Activated naive CD4-positive, alpha-beta T cell treated with anti-CD3 and anti-CD28 coated beads, Interleukin-2, amount 50 U/mL, for 24 hours (primary cell): ENCODE results near the gene ADCK2.
"Not testable (repeated sequence)": the region's sequence is repeated elsewhere in the genome, so short reads cannot be mapped to it uniquely, and the experiment has no call there.

ENCODE experiments used
- H3K27ac Mint-ChIP-seq: one replicate; pipeline ENCODE4 v1.8.0; 2021; ENCODE audit warnings: mild to moderate bottlenecking, mixed read lengths
- H3K27me3 Mint-ChIP-seq: one replicate; pipeline ENCODE4 v1.8.0; 2021; ENCODE audit warnings: mixed read lengths
- H3K36me3 Mint-ChIP-seq: one replicate; pipeline ENCODE4 v1.8.0; 2021; ENCODE audit warnings: mixed read lengths
- H3K4me1 Mint-ChIP-seq: one replicate; pipeline ENCODE4 v1.8.0; 2021; ENCODE audit warnings: mixed read lengths
- H3K4me3 Mint-ChIP-seq: one replicate; pipeline ENCODE4 v1.8.0; 2021; ENCODE audit warnings: mild to moderate bottlenecking, mixed read lengths
- H3K9me3 Mint-ChIP-seq: one replicate; pipeline ENCODE4 v1.8.0; 2021; ENCODE audit warnings: mixed read lengths

Gene ADCK2

GRCh38 chr7:140672382-140673062, at the start of gene ADCK2:
Gene ADCK2, plus strand, starts transcription at chr7:140672945. Its CDS starts 386 bp downstream, at chr7:140673331.
- peak within 1 kb of the TSS; percentile 86 for H3K4me3 Mint-ChIP-seq
- H3K27me3 Mint-ChIP-seq: no peaks in the 10 kb centered on the region
- H3K4me1 Mint-ChIP-seq: peaks cover 38% of the 10 kb centered on the region
- peaks cover 2% of the 10 kb centered on the region for H3K36me3 Mint-ChIP-seq
- H3K9me3 Mint-ChIP-seq: no peaks in the 10 kb centered on the region
- peak within 1 kb of the TSS; percentile 83 for H3K27ac Mint-ChIP-seq

DNA sequence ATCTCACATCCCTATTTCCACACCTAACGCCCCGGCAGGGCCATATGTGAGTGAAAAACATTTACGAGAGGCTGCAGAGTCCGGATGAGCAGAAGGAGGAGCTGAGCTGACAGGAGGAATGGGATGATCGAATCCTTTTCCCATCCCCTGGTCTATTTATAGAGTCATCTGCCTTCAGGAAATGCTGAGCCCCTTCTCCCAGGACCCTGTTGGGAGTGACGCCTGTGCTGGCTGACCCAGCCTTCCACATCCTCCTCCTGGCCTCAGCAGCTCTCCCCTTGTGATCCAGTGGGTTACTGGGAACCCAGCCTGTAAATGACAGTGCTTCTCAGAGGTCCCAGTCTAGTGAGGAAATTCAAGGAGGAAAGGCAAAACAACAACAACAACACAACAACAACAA, 48.8 kb upstream of the ADCK2 start:
- Mint-ChIP-seq H3K27me3 (no peaks in the 10 kb centered on the region), H3K4me3 (no peak overlapping the region), H3K4me1 (no peaks in the 10 kb centered on the region), H3K27ac (no peak overlapping the region), H3K36me3 (no peaks in the 10 kb centered on the region), H3K9me3 (no peaks in the 10 kb centered on the region)

DNA sequence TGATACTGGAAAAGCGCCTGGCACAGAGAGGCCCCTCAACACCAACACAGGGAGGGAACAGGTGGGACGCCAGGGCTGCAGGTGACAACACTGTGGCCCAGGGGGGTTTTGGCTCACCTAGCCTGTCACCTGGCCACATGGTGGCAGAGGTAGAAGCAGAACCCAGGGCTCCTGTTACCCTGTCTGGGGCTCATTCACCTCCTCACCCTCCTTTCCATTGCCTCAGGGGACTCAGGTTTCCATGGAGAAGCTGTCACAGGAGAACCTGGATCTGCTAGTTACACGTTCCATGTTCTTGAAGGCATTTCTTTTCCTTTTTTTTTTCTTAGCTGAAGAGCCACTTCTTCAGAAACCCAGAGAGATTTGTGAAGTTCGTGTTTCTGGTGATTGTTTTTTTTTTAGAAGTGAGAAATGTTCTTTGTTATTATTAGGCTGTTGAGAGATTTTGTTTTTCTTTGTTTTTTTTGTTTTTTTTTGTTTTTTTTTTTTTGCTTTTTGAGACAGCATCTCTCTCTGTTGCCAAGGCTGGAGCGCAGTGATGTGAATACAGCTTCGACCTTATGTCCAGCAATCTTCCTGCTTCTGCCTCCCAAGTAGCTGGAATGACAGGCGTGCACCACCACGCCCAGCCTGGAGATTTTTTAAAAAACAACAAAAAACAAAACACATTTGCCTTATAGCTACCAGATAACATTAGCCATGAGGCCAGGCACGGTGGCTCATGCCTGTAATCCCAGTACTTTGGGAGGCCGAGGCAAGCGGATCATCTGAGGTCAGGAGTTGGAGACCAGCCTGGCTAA, 48.2 kb upstream of the ADCK2 start:
- Mint-ChIP-seq H3K27me3 (no peaks in the 10 kb centered on the region), H3K27ac (no peak overlapping the region), H3K4me1 (no peaks in the 10 kb centered on the region), H3K9me3 (no peaks in the 10 kb centered on the region), H3K36me3 (no peaks in the 10 kb centered on the region), H3K4me3 (no peak overlapping the region)

DNA sequence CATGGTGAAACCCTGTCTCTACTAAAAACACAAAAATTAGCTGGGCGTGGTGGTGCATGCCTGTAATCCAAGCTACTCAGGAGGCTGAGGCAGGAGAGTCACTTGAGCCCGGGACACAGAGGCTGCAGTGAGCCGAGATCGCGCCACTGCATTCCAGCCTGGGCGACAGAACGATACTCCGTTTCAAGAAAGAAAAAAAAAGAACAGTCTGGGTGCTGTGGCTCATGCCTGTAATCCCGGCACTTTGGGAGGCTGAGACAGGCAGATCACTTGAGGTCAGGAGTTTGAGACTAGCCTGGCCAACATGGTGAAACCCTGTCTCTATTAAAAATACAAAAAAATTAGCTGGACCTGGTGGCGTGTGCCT, 47.6 kb upstream of the ADCK2 start:
- not testable (repeated sequence) for H3K4me3 Mint-ChIP-seq, H3K27ac Mint-ChIP-seq, H3K9me3 Mint-ChIP-seq, H3K27me3 Mint-ChIP-seq, H3K36me3 Mint-ChIP-seq, H3K4me1 Mint-ChIP-seq

GRCh38 chr7:140625908-140626868, 46.6 kb upstream of the ADCK2 start:
- H3K36me3 Mint-ChIP-seq: no peaks in the 10 kb centered on the region
- no peaks in the 10 kb centered on the region for H3K27me3 Mint-ChIP-seq
- H3K4me1 Mint-ChIP-seq: no peaks in the 10 kb centered on the region

GRCh38 chr7:140631021-140631420, 41.7 kb upstream of the ADCK2 start:
- Mint-ChIP-seq H3K27me3 (peaks cover 7% of the 10 kb centered on the region), H3K4me1 (no peaks in the 10 kb centered on the region), H3K27ac (no peak overlapping the region), H3K9me3 (no peaks in the 10 kb centered on the region), H3K4me3 (no peak overlapping the region), H3K36me3 (no peaks in the 10 kb centered on the region)

More at GRCh38 chr7:140625908-140626868, 46.6 kb upstream of the ADCK2 start:
- H3K27ac Mint-ChIP-seq: no peak overlapping the region
- no peak overlapping the region for H3K4me3 Mint-ChIP-seq
- no peaks in the 10 kb centered on the region for H3K9me3 Mint-ChIP-seq

DNA sequence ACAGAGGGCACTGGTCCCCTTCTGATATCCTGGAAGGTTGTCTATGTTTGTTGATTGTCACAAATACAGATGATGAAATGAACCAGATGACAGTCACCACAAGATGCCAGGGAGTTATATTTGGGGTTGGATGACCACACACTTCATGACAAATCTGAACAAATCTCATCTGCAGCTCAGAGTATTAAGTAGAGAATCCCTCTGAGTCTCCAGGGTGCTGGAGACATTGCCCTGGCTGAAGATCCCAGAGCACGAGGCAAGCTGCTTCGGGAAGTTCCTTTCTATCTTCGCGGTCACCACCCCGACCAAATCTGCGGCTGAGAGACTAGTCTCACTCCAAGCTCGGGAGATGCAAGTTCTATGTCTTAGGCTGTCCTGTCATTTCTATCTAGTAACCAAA, 41.1 kb upstream of the ADCK2 start:
- no peak overlapping the region for H3K27ac Mint-ChIP-seq
- no peaks in the 10 kb centered on the region for H3K9me3 Mint-ChIP-seq
- H3K4me1 Mint-ChIP-seq: no peaks in the 10 kb centered on the region
- H3K27me3 Mint-ChIP-seq: peaks cover 10% of the 10 kb centered on the region
- no peak overlapping the region for H3K4me3 Mint-ChIP-seq
- H3K36me3 Mint-ChIP-seq: no peaks in the 10 kb centered on the region

DNA sequence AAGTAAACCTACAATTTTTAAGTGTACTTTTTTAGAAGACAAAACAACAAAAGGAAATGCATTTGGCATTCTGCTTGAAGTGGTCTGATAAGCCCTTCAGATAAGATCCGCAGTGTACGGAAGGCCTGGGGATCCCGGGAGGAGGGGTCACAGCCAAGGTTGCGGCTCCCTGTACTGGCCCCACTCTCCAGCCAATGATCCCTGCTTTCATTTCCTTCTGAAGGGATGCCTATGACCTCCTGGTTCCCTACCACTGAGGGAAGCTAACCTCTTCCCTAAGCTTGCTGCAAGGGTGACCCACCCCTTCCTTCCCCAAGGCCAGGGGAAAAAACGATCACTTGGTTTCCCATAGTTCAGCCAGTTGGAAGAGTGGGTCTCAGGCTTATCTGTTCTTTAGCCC, 37.4 kb upstream of the ADCK2 start:
- peaks cover 10% of the 10 kb centered on the region for H3K4me1 Mint-ChIP-seq
- no peak overlapping the region for H3K27ac Mint-ChIP-seq
- H3K4me3 Mint-ChIP-seq: no peak overlapping the region
- no peaks in the 10 kb centered on the region for H3K9me3 Mint-ChIP-seq
- no peaks in the 10 kb centered on the region for H3K36me3 Mint-ChIP-seq
- peaks cover 34% of the 10 kb centered on the region for H3K27me3 Mint-ChIP-seq

DNA sequence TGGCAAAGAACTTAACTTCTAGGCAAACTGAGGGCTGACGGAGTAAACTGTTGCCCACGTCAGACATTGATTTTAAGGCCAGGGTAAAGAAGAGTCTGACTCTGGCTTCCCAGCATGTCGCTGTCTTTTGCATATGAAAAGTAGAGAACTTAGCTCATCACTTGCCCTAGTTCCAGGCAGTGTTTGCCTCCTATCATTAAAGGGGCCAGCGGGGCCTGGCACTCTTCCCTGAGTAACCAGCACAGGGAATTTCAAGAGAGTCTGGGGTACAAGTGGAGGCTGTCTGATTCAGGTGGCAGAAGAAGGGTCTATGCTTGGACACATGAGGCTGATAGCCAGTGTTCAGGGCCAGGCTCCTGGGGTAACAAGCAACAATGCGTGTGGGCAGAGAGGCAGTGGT, 36.9 kb upstream of the ADCK2 start:
- Mint-ChIP-seq H3K4me3 (no peak overlapping the region), H3K27ac (no peak overlapping the region), H3K9me3 (no peaks in the 10 kb centered on the region), H3K4me1 (peaks cover 10% of the 10 kb centered on the region), H3K27me3 (peaks cover 34% of the 10 kb centered on the region), H3K36me3 (no peaks in the 10 kb centered on the region)

DNA sequence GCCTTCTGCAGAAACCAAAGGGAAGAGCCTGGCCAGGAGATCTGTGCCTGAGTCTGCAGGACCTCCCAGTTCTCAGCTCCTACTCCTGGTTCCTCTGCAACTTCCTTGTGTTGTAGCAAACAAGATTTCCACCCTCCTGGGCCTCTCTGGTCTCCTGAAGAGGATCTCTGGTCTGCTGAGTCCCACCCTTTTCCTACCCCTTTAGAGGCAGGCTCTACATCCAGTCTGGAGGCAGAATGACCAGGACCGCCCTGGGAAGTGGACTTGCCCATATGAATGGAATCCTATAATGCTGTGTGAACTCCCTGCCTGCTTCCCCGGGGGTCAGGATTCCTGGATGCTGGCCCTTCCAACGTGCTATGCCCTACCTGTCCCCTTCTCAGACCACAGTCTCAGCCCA, 35.3 kb upstream of the ADCK2 start:
- Mint-ChIP-seq H3K4me1 (peaks cover 17% of the 10 kb centered on the region), H3K9me3 (no peaks in the 10 kb centered on the region), H3K27ac (no peak overlapping the region), H3K36me3 (no peaks in the 10 kb centered on the region), H3K27me3 (peaks cover 40% of the 10 kb centered on the region), H3K4me3 (no peak overlapping the region)

DNA sequence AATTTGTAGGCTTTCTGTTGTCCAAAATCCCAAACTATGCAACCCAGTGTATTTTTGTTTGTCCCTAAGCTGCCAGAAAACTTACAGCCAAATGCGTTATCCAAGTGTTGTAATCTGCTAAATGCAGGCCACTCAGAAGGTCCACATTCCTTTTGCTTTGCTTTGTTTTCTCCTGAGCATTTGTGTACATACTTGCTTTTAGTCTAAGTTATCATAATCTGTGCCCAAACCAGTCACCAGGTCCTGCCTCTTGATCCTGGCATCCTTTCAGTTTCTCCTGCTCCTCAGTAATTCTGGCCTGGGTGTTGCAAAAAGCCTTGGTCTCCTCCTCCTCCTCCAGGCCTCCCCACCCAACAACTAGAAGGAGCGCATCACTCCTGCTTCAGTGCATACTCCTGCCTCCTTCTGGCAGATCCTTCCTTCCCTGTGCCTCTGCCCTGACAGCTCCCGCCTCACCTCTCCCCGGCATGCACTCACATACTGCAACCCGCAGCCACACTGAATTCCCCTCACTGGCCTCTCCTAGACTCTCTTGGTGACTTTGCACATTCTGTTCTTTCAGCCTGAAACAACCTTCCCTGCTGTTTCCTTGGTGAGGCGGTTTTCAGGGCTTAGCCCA, 34.5 kb upstream of the ADCK2 start:
- H3K4me3 Mint-ChIP-seq: no peak overlapping the region
- peaks cover 17% of the 10 kb centered on the region for H3K4me1 Mint-ChIP-seq
- peaks cover 39% of the 10 kb centered on the region for H3K27me3 Mint-ChIP-seq
- H3K36me3 Mint-ChIP-seq: no peaks in the 10 kb centered on the region
- H3K9me3 Mint-ChIP-seq: no peaks in the 10 kb centered on the region
- H3K27ac Mint-ChIP-seq: no peak overlapping the region

GRCh38 chr7:140639366-140640053, 33.2 kb upstream of the ADCK2 start:
- Mint-ChIP-seq H3K4me3 (peak overlapping the region; percentile 88), H3K4me1 (peaks cover 17% of the 10 kb centered on the region), H3K27me3 (peaks cover 43% of the 10 kb centered on the region), H3K9me3 (no peaks in the 10 kb centered on the region), H3K27ac (peak overlapping the region; percentile 3), H3K36me3 (no peaks in the 10 kb centered on the region)

DNA sequence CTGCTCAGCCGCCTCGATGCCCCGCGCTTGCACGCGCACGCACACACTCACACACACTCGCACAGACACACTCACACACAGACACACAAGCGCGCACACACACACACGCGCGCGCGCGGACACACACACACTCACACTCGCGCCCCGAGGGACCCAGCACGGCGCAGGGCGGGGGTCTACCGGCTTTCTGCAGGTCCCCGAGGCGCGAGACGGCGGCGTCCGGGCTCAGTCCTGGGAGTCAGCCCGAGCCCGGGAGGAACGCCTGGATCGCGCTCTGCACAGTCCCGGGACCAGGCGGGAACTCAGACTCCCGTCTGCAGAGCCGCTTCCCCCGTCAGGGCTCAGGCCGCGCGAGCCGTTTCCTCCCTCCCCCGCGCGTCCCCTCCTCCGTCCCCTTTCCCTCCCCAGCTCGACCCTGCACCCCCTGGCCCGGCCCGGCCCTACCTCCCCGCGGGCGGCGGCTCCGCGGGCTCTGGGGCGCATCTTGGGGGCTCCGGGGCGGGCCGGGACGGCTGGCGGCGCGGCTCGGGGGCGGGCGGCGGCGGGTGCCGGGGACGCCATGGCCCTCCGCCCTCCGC, 32.6 kb upstream of the ADCK2 start:
- peaks cover 43% of the 10 kb centered on the region for H3K27me3 Mint-ChIP-seq
- H3K36me3 Mint-ChIP-seq: no peaks in the 10 kb centered on the region
- peak overlapping the region; percentile 88 for H3K4me3 Mint-ChIP-seq
- peak overlapping the region; percentile 3 for H3K27ac Mint-ChIP-seq
- H3K4me1 Mint-ChIP-seq: peaks cover 17% of the 10 kb centered on the region
- H3K9me3 Mint-ChIP-seq: no peaks in the 10 kb centered on the region

GRCh38 chr7:140640727-140641523, 31.8 kb upstream of the ADCK2 start, which contains the start of gene DENND2A:
Gene DENND2A, minus strand, starts transcription at chr7:140640813. Its CDS starts 38,416 bp downstream, at chr7:140602397.
- Mint-ChIP-seq H3K9me3 (no peaks in the 10 kb centered on the region), H3K36me3 (no peaks in the 10 kb centered on the region), H3K27ac (peak within 1 kb of the TSS; percentile 3), H3K4me3 (peak within 1 kb of the TSS; percentile 88), H3K27me3 (peaks cover 41% of the 10 kb centered on the region), H3K4me1 (peaks cover 17% of the 10 kb centered on the region)
